ENCODE data around the gene MTCL3.
A peak's percentile ranks its signal among the peaks of the same experiment; 100 is the strongest.

Gene MTCL3

DNA sequence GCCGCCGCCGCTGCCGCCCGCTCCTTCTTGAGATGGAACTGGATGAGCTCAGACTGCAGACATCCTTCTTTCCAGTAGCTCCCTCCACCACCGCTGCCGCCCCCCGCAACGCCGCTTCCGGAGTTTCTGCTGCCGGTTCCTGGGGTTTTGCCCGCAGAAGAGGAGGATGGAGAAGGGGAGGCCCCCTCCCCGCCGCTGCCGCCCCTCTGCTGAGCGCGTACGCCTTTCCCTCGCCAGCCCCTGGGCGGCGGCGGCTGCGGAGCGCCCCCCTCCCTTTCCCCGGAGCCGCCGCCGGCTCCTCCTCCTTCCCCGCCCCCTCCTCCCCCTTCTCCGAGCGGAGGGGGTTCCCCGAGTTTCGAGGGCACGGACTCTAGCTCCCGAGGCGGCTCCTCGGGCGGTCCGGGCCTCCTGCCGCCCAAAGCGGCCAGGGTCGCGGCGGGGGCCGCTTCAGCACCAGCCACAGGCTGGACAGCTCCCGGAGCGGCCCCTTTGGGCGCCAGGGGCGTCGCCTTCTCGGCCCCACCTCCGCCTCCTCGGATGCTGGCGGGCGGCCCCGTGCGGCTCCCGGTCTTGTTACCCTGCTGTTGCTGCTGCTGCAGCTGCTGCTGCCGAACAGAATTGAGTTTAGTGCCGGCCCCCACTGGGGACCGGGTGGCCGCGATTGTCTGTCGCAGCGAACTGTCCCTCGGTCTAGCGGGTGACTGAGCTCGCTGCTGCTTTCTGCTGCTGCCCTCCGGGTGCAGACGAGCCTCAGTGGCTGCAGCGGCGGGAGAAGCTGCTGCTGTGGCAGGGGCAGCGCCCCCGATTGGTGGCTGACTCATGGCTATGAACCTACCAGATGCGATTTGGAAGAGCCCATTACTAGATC is 3.1 kb downstream of the MTCL3 start (continued):
- TF ChIP-seq, protein P1, sequence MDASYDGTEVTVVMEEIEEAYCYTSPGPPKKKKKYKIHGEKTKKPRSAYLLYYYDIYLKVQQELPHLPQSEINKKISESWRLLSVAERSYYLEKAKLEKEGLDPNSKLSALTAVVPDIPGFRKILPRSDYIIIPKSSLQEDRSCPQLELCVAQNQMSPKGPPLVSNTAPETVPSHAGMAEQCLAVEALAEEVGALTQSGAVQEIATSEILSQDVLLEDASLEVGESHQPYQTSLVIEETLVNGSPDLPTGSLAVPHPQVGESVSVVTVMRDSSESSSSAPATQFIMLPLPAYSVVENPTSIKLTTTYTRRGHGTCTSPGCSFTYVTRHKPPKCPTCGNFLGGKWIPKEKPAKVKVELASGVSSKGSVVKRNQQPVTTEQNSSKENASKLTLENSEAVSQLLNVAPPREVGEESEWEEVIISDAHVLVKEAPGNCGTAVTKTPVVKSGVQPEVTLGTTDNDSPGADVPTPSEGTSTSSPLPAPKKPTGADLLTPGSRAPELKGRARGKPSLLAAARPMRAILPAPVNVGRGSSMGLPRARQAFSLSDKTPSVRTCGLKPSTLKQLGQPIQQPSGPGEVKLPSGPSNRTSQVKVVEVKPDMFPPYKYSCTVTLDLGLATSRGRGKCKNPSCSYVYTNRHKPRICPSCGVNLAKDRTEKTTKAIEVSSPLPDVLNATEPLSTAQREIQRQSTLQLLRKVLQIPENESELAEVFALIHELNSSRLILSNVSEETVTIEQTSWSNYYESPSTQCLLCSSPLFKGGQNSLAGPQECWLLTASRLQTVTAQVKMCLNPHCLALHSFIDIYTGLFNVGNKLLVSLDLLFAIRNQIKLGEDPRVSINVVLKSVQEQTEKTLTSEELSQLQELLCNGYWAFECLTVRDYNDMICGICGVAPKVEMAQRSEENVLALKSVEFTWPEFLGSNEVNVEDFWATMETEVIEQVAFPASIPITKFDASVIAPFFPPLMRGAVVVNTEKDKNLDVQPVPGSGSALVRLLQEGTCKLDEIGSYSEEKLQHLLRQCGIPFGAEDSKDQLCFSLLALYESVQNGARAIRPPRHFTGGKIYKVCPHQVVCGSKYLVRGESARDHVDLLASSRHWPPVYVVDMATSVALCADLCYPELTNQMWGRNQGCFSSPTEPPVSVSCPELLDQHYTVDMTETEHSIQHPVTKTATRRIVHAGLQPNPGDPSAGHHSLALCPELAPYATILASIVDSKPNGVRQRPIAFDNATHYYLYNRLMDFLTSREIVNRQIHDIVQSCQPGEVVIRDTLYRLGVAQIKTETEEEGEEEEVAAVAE (CRISPR knock-in tag; IDR thresholded peaks at IDR 0.05; ENCODE audit: borderline replicate concordance), result no peak
- no peak for TF ChIP-seq CREB1 (IDR thresholded peaks at IDR 0.05)
- no peak for TF ChIP-seq CREB1 (CRISPR knock-in tag; IDR thresholded peaks at IDR 0.05)
- TF ChIP-seq RFXANK (CRISPR knock-in tag; IDR thresholded peaks at IDR 0.05), result no peak
- TF ChIP-seq THAP11 (CRISPR knock-in tag; IDR thresholded peaks at IDR 0.05), result no peak
- TF ChIP-seq RFX1 (IDR thresholded peaks at IDR 0.05), result no peak
- TF ChIP-seq, protein P2, sequence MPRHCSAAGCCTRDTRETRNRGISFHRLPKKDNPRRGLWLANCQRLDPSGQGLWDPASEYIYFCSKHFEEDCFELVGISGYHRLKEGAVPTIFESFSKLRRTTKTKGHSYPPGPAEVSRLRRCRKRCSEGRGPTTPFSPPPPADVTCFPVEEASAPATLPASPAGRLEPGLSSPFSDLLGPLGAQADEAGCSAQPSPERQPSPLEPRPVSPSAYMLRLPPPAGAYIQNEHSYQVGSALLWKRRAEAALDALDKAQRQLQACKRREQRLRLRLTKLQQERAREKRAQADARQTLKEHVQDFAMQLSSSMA (CRISPR knock-in tag; IDR thresholded peaks at IDR 0.05), result no peak
- TF ChIP-seq YEATS4 (CRISPR knock-in tag; IDR thresholded peaks at IDR 0.05; ENCODE audit: borderline replicate concordance), result peak; percentile 33; the same call in 1 of the 2 replicates
- 0 out of 2 replicates have a peak, but pooled peaks have one; percentile 47 for TF ChIP-seq ZNF543 (CRISPR knock-in tag; IDR thresholded peaks at IDR 0.05)
- peak; percentile 95 for TF ChIP-seq BORCS8-MEF2B (CRISPR knock-in tag; IDR thresholded peaks at IDR 0.05)
- no peak for TF ChIP-seq FOXM1 (CRISPR knock-in tag; IDR thresholded peaks at IDR 0.05)
- no peak for TF ChIP-seq ATF2 (CRISPR knock-in tag; IDR thresholded peaks at IDR 0.05)
- TF ChIP-seq, protein P3, sequence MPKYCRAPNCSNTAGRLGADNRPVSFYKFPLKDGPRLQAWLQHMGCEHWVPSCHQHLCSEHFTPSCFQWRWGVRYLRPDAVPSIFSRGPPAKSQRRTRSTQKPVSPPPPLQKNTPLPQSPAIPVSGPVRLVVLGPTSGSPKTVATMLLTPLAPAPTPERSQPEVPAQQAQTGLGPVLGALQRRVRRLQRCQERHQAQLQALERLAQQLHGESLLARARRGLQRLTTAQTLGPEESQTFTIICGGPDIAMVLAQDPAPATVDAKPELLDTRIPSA (CRISPR knock-in tag; IDR thresholded peaks at IDR 0.05; ENCODE audit: borderline replicate concordance), result 0 out of 2 replicates have a peak, but pooled peaks have one; percentile 42
- no peak; the same call in 1 of the 2 replicates for TF ChIP-seq ZNF777 (CRISPR knock-in tag; IDR thresholded peaks at IDR 0.05)
- TF ChIP-seq ZNF44 (CRISPR knock-in tag; IDR thresholded peaks at IDR 0.05), result no peak
- peak; percentile 27; the same call in 1 of the 2 replicates for TF ChIP-seq RARA (CRISPR knock-in tag; IDR thresholded peaks at IDR 0.05)
- no peak for TF ChIP-seq SRSF4 (IDR thresholded peaks at IDR 0.05; ENCODE audit: low read depth, low read length, poor library complexity, severe bottlenecking)
- peak; percentile 68; the same call in 1 of the 2 replicates for TF ChIP-seq REL (CRISPR knock-in tag; conservative IDR thresholded peaks at IDR 0.05)
- TF ChIP-seq ZIK1 (CRISPR knock-in tag; IDR thresholded peaks at IDR 0.05; ENCODE audit: borderline replicate concordance, low read depth), result 0 out of 2 replicates have a peak, but pooled peaks have one; percentile 38

All from HepG2 (cell line).